Measurements from ENCODE around the gene HLCS.

HLCS gene

DNA sequence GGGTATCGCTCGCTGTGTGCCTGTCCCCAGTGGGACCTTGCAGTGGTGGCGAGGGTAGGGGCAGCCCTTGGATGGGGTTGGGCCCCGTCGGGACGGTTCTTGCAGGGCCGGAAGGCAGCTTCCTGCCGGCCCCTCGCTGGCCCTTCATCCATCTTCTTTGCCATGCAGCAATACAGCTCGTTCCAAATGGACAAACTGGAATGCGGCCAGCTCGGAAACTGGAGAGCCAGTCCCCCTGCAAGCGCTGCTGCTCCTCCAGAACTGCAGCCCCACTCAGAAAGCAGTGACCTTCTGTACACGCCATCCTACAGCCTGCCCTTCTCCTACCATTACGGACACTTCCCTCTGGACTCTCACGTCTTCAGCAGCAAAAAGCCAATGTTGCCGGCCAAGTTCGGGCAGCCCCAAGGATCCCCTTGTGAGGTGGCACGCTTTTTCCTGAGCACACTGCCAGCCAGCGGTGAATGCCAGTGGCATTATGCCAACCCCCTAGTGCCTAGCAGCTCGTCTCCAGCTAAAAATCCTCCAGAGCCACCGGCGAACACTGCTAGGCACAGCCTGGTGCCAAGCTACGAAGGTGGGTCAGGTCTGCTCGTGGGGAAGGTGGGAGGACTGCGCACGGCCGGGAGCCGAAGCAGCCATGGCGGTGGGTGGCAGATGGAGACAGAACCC, 221.8 kb downstream of the HLCS start:
- FAIRE-seq (no peak), DNase-seq (ENCODE audit: insufficient read length, low spot score) (no peak)
- no peak for TF ChIP-seq POLR2A (IDR thresholded peaks at IDR 0.05; ENCODE audit: low read depth, low read length)

- TF ChIP-seq POLR2A (IDR thresholded peaks at IDR 0.05; ENCODE audit: low read depth, low read length) = no peak
- FAIRE-seq (no peak), DNase-seq (ENCODE audit: insufficient read length, low spot score) (no peak)
Measured at GRCh38 chr21:36744190-36744559, 222.3 kb downstream of the HLCS start.

GRCh38 chr21:36743446-36743845, 223.0 kb downstream of the HLCS start:
- no peak for TF ChIP-seq POLR2A (IDR thresholded peaks at IDR 0.05; ENCODE audit: low read depth, low read length)
- FAIRE-seq (no peak), DNase-seq (ENCODE audit: insufficient read length, low spot score) (no peak)

DNA sequence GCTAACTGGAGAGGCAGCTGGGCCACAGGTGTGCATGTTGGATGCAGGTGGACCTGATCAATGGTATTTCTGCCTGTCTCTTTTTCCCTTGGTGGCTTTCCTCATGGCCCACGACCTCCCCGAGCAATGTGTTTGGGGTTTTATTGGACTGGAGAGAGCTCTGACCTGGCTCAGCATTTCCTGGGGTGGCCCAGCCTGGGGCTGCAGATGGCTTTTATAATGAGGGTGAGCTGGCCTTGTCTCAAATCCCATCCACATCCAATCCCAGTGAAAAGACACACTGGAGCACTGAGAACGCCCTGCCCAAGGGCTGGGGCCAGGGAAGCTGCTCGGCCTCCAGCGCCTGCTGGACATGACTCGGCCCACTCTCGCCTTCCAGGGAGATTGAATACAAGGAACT, 223.5 kb downstream of the HLCS start:
- TF ChIP-seq POLR2A (IDR thresholded peaks at IDR 0.05; ENCODE audit: low read depth, low read length) = no peak
- DNase-seq (ENCODE audit: insufficient read length, low spot score) = no peak
- FAIRE-seq = no peak

GRCh38 chr21:36741506-36741905, 225.0 kb downstream of the HLCS start:
- no peak for TF ChIP-seq POLR2A (IDR thresholded peaks at IDR 0.05; ENCODE audit: low read depth, low read length)
- FAIRE-seq = no peak

GRCh38 chr21:36738489-36739126, 227.9 kb downstream of the HLCS start:
- FAIRE-seq = no peak
- TF ChIP-seq POLR2A (IDR thresholded peaks at IDR 0.05; ENCODE audit: low read depth, low read length) = no peak
- no peak for DNase-seq (ENCODE audit: insufficient read length, low spot score)

More at GRCh38 chr21:36741506-36741905, 225.0 kb downstream of the HLCS start:
- DNase-seq (ENCODE audit: insufficient read length, low spot score) = no peak

- TF ChIP-seq POLR2A (IDR thresholded peaks at IDR 0.05; ENCODE audit: low read depth, low read length) = no peak
- DNase-seq (ENCODE audit: insufficient read length, low spot score) (no peak), FAIRE-seq (no peak)
Measured at GRCh38 chr21:36735724-36736320, 230.6 kb downstream of the HLCS start.

DNA sequence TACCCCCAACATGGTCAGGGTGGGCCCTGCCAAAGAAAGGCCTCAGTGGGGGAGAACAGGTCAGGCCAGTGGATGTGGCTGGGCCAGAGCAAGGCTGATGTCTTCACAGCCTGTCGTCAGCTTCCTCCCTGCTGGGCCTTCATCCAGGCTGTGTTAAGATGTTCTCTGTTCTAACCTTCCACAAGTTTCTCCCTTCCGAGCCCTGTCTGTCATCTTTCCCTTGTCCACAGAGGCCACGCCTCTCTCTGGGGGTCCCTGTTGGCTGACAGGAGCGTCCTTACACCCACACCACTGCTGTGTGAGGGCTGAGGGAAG, 231.3 kb downstream of the HLCS start:
- FAIRE-seq (no peak), DNase-seq (ENCODE audit: insufficient read length, low spot score) (no peak)
- TF ChIP-seq POLR2A (IDR thresholded peaks at IDR 0.05; ENCODE audit: low read depth, low read length) = no peak

DNA sequence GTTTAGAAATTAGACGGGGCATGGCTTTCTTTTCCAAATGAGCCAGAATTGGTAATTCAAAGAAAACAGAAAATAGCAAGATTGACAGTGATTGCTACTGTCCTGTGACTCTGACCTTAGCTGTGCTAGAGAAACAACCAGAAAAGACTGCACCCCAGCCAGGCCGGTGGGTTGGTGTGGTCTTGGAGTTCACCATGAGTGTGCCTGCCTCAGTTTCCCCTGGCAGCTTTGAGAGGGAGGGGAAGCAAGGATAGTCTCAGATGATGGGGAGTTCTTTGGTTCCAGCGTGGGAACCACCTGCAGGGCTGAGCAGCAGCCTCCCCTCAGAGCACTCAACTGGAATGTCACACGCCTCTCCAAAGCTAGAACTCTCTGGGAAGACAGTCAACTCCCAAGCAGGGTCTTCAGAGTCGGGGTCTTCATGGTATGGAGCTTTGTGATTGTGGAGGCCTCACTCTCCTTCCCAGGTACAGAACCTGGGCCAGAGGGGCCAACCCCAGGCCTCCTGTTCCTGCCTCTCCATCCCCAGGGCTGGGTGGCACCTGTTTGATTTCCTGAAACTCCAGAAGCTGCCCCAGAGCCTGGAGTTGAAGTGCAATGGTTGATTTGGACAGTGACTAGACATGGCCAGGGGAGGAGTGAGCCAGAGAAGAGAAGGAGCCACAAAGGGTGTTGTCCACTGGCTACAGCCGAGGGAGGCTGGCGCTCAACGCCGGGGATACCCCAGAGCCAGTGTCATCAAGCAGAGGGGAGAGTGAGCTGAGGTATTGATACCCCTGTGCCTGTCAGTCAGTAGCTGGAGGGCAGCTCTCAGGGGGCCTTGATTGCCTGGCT, 231.9 kb downstream of the HLCS start:
- DNase-seq (ENCODE audit: insufficient read length, low spot score) = no peak
- FAIRE-seq = no peak
- no peak for TF ChIP-seq POLR2A (IDR thresholded peaks at IDR 0.05; ENCODE audit: low read depth, low read length)

GRCh38 chr21:36733857-36734256, 232.6 kb downstream of the HLCS start:
- no peak for FAIRE-seq
- TF ChIP-seq POLR2A (IDR thresholded peaks at IDR 0.05; ENCODE audit: low read depth, low read length) = no peak

GRCh38 chr21:36732761-36733160, 233.7 kb downstream of the HLCS start:
- DNase-seq (ENCODE audit: insufficient read length, low spot score) (no peak), FAIRE-seq (no peak)
- TF ChIP-seq POLR2A (IDR thresholded peaks at IDR 0.05; ENCODE audit: low read depth, low read length) = 0 out of 2 replicates have a peak, but pooled peaks have one; percentile 12

More at GRCh38 chr21:36733857-36734256, 232.6 kb downstream of the HLCS start:
- no peak for DNase-seq (ENCODE audit: insufficient read length, low spot score)

DNA sequence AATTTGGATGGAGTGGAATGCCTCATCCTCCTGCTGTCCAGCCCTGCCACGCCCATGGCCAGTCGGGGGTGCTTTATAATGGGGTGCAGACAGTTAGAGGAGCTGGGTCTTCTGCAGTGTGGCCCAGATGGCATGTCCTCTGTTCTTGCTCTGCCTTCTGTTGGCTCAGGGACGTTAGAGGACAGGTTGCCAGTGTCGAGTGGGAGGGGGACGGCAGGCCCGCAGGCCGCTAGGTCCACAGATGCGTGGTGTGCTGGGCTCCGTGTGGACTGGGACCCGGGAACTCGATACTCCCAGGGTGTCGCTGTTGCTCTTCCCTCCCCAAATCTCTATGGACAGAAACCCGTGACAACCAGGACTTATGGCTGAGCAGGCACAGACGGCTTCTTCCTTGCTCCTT, 234.3 kb downstream of the HLCS start:
- TF ChIP-seq POLR2A (IDR thresholded peaks at IDR 0.05; ENCODE audit: low read depth, low read length) = no peak
- DNase-seq (ENCODE audit: insufficient read length, low spot score) = no peak
- no peak for FAIRE-seq

GRCh38 chr21:36730291-36731281, 235.9 kb downstream of the HLCS start:
- FAIRE-seq (no peak), DNase-seq (ENCODE audit: insufficient read length, low spot score) (no peak)
- no peak for TF ChIP-seq POLR2A (IDR thresholded peaks at IDR 0.05; ENCODE audit: low read depth, low read length)

All from H54 (cell line).